Cerebellar cortex (tissue), 1 donor: ENCODE measurements around the gene ZDHHC14.
"Not testable (repeated sequence)": the region's sequence is repeated elsewhere in the genome, so short reads cannot be mapped to it uniquely, and the experiment has no call there.

Experiments used
- DNase-seq: peaks from one replicate; pipeline ENCODE4 v3.0.0-alpha.2; 2015; ENCODE audit warnings: low spot score

The ZDHHC14 gene

GRCh38 chr6:157407646-157408045, 26.7 kb downstream of the ZDHHC14 start:
- DNase-seq: no peak

- DNase-seq: not testable (repeated sequence)
Measured at GRCh38 chr6:157408427-157408826, 27.4 kb downstream of the ZDHHC14 start.

GRCh38 chr6:157410045-157410444, 29.1 kb downstream of the ZDHHC14 start:
- no peak for DNase-seq

GRCh38 chr6:157411368-157411767, 30.4 kb downstream of the ZDHHC14 start:
- no peak for DNase-seq

- DNase-seq: peak; percentile 93
Measured at GRCh38 chr6:157412791-157413190, 31.8 kb downstream of the ZDHHC14 start.

GRCh38 chr6:157420497-157420896, 39.5 kb downstream of the ZDHHC14 start:
- no peak for DNase-seq

GRCh38 chr6:157424491-157425020, 43.6 kb downstream of the ZDHHC14 start:
- no peak for DNase-seq

GRCh38 chr6:157427969-157428368, 47.0 kb downstream of the ZDHHC14 start:
- no peak for DNase-seq

GRCh38 chr6:157428427-157429202, 47.6 kb downstream of the ZDHHC14 start:
- DNase-seq: no peak

- no peak for DNase-seq
Measured at GRCh38 chr6:157429248-157429647, 48.3 kb downstream of the ZDHHC14 start.

- no peak for DNase-seq
Measured at GRCh38 chr6:157430834-157431233, 49.8 kb downstream of the ZDHHC14 start.

- no peak for DNase-seq
Measured at GRCh38 chr6:157432231-157432891, 51.4 kb downstream of the ZDHHC14 start.

GRCh38 chr6:157432892-157433265, 51.9 kb downstream of the ZDHHC14 start:
- DNase-seq: peak; percentile 67

GRCh38 chr6:157433678-157434081, 52.7 kb downstream of the ZDHHC14 start:
- DNase-seq: peak; percentile 15

GRCh38 chr6:157434349-157435033, 53.5 kb downstream of the ZDHHC14 start:
- DNase-seq: peak; percentile 70

- DNase-seq: no peak
Measured at GRCh38 chr6:157436219-157436943, 55.4 kb downstream of the ZDHHC14 start.

- DNase-seq: no peak
Measured at GRCh38 chr6:157436944-157437336, 56.0 kb downstream of the ZDHHC14 start.

- DNase-seq: no peak
Measured at GRCh38 chr6:157438611-157439111, 57.7 kb downstream of the ZDHHC14 start.

- DNase-seq: no peak
Measured at GRCh38 chr6:157440171-157440570, 59.2 kb downstream of the ZDHHC14 start.

GRCh38 chr6:157442291-157442690, 61.3 kb downstream of the ZDHHC14 start:
- DNase-seq: no peak

GRCh38 chr6:157443066-157443800, 62.2 kb downstream of the ZDHHC14 start:
- DNase-seq: no peak
